HFFc6 (cell line): Measurements from ENCODE around the gene ABCG5. TPM values are rescaled to one million over a fixed set of nuclear protein-coding genes. Genes with fewer than 3 reads are reported as not detected.

ENCODE experiments used
- DNase-seq: peaks from one replicate; pipeline ENCODE4 v3.0.0-alpha.2; 2018
- H3K27ac Mint-ChIP-seq: 2 replicates; pipeline ENCODE4 v1.8.0; 2020; ENCODE audit warnings: mild to moderate bottlenecking, mixed read lengths
- H3K27me3 Mint-ChIP-seq: 2 replicates; pipeline ENCODE4 v1.8.0; 2021; ENCODE audit warnings: mild to moderate bottlenecking, moderate library complexity, mixed read lengths; ENCODE audit not compliant: insufficient read depth
- H3K36me3 Mint-ChIP-seq: 2 replicates; pipeline ENCODE4 v1.8.0; 2021; ENCODE audit warnings: low read depth, mixed read lengths
- H3K4me1 Mint-ChIP-seq: 2 replicates; pipeline ENCODE4 v1.8.0; 2020; ENCODE audit warnings: low read depth, mixed read lengths
- H3K4me3 Mint-ChIP-seq: 2 replicates; pipeline ENCODE4 v1.8.0; 2020; ENCODE audit warnings: mild to moderate bottlenecking, moderate library complexity, mixed read lengths
- H3K9me3 Mint-ChIP-seq: 2 replicates; pipeline ENCODE4 v1.8.0; 2020; ENCODE audit warnings: mild to moderate bottlenecking, mixed read lengths
- total RNA-seq, 6 experiments: library from RNA; stranded (reverse); fragmentation: NEBNext Ultra II Directional; extraction: Animal tissue kit (Norgen Biotek cat#: 25700); gene quantifications; 2 replicates in 1 of 6; 3 replicates in 5 of 6; pipeline ENCODE4 v1.2.3, GENCODE V29; 2021
- TF ChIP-seq, protein P1 (sequence below): fragments of 200-600 bp; sonication (generic); IDR thresholded peaks from 2 replicates; pipeline ENCODE4 v1.5.0; 2021; ENCODE audit warnings: antibody characterized with exemption, mild to moderate bottlenecking

ABCG5 gene
- total RNA-seq, 6 experiments from 2014 or later: not detected

DNA sequence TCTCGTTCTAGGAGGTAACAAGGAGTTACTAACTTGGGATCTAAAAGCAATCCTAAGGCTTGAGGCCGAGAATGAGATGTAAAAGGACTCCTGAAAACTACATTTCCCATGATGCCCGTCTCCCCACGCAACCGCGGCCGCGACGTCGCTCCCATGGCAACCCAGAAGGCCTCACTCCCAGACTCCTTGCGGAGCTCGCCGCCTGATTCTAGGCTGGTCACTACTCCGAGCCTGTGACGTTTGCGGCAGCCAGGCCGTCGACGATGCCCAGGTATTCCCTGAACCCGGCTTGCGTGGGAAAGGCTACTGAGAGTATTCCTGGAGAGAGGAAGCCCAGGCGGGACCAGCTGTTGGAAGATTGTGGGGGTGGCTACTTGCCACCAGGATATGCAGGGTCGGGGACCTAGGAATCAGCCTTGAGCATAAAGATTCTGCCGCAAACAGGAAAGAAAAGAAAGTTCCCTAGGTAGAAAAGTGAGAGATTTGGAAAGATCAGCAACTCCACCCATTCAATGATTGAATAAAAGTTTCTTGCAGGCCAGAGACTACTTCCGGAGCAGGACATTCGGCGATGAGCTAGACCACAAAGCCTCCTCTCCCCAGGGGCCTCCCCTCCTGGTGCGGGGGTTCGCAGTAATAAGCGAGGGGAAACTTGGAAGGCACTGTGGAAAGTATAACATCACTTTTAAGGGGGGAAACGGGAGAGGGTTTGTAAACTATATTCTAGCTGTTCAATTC, 64.6 kb downstream of the ABCG5 start, which contains the start of gene DYNC2LI1:
TSS of gene DYNC2LI1 (plus strand) at position 164 of the 738 bp plus-strand sequence. CDS start at position 264, 100 bp downstream.
- TF ChIP-seq, protein P1, sequence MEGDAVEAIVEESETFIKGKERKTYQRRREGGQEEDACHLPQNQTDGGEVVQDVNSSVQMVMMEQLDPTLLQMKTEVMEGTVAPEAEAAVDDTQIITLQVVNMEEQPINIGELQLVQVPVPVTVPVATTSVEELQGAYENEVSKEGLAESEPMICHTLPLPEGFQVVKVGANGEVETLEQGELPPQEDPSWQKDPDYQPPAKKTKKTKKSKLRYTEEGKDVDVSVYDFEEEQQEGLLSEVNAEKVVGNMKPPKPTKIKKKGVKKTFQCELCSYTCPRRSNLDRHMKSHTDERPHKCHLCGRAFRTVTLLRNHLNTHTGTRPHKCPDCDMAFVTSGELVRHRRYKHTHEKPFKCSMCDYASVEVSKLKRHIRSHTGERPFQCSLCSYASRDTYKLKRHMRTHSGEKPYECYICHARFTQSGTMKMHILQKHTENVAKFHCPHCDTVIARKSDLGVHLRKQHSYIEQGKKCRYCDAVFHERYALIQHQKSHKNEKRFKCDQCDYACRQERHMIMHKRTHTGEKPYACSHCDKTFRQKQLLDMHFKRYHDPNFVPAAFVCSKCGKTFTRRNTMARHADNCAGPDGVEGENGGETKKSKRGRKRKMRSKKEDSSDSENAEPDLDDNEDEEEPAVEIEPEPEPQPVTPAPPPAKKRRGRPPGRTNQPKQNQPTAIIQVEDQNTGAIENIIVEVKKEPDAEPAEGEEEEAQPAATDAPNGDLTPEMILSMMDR: no peak
- Mint-ChIP-seq H3K4me3 (peak within 1 kb of the TSS; percentile 94), H3K36me3 (no peaks in the 10 kb centered on the region), H3K27me3 (peaks cover 6% of the 10 kb centered on the region; the same call in 1 of the 2 replicates), H3K9me3 (no peaks in the 10 kb centered on the region), H3K4me1 (peaks cover 15% of the 10 kb centered on the region), H3K27ac (peak within 1 kb of the TSS; percentile 95)
- DNase-seq: peak; percentile 88

DNA sequence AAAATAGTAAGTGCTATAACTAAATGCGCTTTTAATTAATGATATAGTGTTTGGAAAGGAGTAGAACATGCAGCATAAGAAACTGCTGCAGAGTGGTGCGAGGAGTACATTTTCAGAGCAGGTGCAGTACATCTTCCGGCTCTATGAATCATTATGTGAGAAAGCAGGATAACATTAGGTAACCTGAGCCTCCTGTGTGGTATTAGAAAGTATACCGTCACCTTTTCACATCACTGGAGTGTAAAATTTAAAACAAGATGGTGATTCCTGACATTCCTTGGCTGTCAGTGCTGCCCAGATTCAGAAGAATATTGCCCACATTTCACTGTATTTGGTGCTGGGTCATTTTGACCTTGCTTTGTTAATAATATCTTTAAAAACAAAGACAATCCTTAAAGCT, 72.6 kb downstream of the ABCG5 start:
- no peaks in the 10 kb centered on the region for H3K36me3 Mint-ChIP-seq
- no peak overlapping the region for H3K27ac Mint-ChIP-seq
- TF ChIP-seq, protein P1: no peak
- DNase-seq: no peak
- no peak overlapping the region for H3K4me3 Mint-ChIP-seq
- peaks cover 8% of the 10 kb centered on the region for H3K27me3 Mint-ChIP-seq
- no peaks in the 10 kb centered on the region for H3K4me1 Mint-ChIP-seq
- no peaks in the 10 kb centered on the region for H3K9me3 Mint-ChIP-seq

DNA sequence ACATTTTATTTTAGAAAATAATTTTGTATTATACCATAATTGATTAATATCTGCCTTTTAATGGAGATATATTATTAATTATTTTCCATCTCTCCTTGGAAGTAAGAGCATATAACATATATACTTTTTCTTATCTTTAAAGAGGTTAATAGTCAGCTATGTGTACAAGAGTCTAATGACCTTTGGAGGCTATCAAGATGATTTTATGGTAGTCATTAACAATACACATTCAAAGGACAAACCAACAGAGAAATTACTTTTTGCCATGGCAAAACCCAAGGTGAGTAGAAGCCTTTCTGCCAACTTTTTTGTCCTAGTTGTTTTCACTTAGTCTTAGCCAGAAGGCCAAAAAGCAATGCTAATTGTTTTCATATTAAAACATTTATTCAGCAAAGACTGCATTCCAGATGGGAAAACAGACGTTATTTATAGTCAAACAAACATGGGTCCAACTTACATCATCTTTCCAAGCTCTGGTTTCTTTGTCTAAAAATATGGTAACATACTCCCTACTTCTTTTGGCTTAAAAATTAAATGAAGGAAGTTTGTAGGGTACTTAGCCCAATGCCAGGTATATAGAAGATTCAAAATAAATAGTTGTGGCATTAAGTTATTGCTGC, 74.4 kb downstream of the ABCG5 start:
- Mint-ChIP-seq H3K27ac (no peak overlapping the region), H3K4me3 (no peak overlapping the region)
- peak; percentile 4 for DNase-seq

DNA sequence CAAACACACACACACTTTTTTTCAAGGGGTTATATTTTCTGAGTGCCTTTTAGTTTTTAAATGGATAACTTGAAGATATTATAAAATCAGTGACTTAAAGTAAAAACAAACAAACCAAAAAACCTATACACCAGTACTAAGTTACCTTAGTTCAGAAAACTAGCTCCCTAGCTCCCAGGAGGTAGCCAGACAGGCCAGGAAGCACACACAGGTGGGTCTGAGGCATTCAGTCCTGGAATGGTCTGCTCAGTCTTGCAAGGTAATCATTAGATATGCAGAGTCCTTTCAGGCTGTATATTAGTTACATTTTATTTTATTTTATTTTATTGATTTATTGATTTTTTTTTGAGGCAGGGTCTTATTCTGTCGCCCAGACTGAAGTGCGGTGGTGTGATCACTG, 75.5 kb downstream of the ABCG5 start:
- H3K36me3 Mint-ChIP-seq: no peaks in the 10 kb centered on the region
- H3K4me3 Mint-ChIP-seq: no peak overlapping the region
- H3K27me3 Mint-ChIP-seq: peaks cover 6% of the 10 kb centered on the region; the same call in 1 of the 2 replicates
- peaks cover 17% of the 10 kb centered on the region for H3K4me1 Mint-ChIP-seq
- DNase-seq: no peak
- TF ChIP-seq, protein P1: no peak
- no peaks in the 10 kb centered on the region for H3K9me3 Mint-ChIP-seq
- H3K27ac Mint-ChIP-seq: no peak overlapping the region

More for the DNA sequence above, 74.4 kb downstream of the ABCG5 start:
- Mint-ChIP-seq H3K27me3 (peaks cover 6% of the 10 kb centered on the region; the same call in 1 of the 2 replicates), H3K4me1 (peaks cover 7% of the 10 kb centered on the region), H3K36me3 (no peaks in the 10 kb centered on the region), H3K9me3 (no peaks in the 10 kb centered on the region)
- TF ChIP-seq, protein P1: no peak

Other genes starting within 250 kb of the ABCG5 start
- 10 to 100 TPM; 14.3 to 20.5 (median 17.3) TPM for gene THADA, start 242.8 kb downstream of the ABCG5 start, total RNA-seq
- gene PLEKHH2, start 201.6 kb downstream of the ABCG5 start, total RNA-seq: under 1 TPM in 5 of 6 experiments, not detected in 1; 0.09 to 0.33 (median 0.24) TPM
- not detected for gene C1GALT1C1L, start 162.4 kb downstream of the ABCG5 start, total RNA-seq
- gene DYNC2LI1, start 64.8 kb downstream of the ABCG5 start, total RNA-seq: 10 to 100 TPM in 3 of 6 experiments, 1 to 10 TPM in 3; 8.4 to 12.3 (median 10.0) TPM
- gene ABCG8, start 132 bp upstream of the ABCG5 start, total RNA-seq: not detected
- 10 to 100 TPM; 57.6 to 77.6 (median 65.7) TPM for gene LRPPRC, start 157.2 kb upstream of the ABCG5 start, total RNA-seq